ENCODE measurements around the gene GRAP. TPM values are rescaled to one million over a fixed set of nuclear protein-coding genes. Genes with fewer than 3 reads are reported as not detected.

GRAP gene
- total RNA-seq, 1 donor from 2014 or later = 2.1 TPM

DNA sequence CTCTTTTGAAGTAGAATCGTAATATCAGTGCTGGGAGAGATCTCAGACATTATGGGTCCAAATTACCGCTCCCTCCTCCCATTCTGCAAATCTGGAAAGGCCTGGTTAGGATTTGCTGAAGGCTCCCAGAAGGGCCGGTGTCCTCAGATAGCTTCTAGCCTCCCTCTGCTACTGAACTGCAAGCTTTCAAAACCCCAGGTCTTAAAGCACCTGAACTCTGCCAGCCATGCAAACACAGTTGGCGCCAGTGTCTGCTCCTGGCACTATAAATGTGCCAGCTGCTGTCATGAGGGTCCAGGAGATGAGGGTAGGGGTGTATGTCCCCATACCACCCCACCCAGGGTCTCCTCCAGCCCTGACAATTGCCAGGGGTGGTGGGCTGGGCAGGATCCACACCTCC lies 70.6 kb downstream of the GRAP start:
- no peak for DNase-seq (ENCODE audit: low read depth, low spot score)
- Mint-ChIP-seq H3K4me1 (peaks cover 5% of the 10 kb centered on the region), H3K9me3 (no peaks in the 10 kb centered on the region), H3K27me3 (ENCODE audit: low read depth) (no peaks in the 10 kb centered on the region), H3K27ac (ENCODE audit: unreplicated experiment) (no peak overlapping the region), H3K36me3 (ENCODE audit: low read depth) (no peaks in the 10 kb centered on the region), H3K4me3 (no peak overlapping the region)
- TF ChIP-seq, protein P1, sequence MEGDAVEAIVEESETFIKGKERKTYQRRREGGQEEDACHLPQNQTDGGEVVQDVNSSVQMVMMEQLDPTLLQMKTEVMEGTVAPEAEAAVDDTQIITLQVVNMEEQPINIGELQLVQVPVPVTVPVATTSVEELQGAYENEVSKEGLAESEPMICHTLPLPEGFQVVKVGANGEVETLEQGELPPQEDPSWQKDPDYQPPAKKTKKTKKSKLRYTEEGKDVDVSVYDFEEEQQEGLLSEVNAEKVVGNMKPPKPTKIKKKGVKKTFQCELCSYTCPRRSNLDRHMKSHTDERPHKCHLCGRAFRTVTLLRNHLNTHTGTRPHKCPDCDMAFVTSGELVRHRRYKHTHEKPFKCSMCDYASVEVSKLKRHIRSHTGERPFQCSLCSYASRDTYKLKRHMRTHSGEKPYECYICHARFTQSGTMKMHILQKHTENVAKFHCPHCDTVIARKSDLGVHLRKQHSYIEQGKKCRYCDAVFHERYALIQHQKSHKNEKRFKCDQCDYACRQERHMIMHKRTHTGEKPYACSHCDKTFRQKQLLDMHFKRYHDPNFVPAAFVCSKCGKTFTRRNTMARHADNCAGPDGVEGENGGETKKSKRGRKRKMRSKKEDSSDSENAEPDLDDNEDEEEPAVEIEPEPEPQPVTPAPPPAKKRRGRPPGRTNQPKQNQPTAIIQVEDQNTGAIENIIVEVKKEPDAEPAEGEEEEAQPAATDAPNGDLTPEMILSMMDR (conservative IDR thresholded peaks at IDR 0.05) = no peak

DNA sequence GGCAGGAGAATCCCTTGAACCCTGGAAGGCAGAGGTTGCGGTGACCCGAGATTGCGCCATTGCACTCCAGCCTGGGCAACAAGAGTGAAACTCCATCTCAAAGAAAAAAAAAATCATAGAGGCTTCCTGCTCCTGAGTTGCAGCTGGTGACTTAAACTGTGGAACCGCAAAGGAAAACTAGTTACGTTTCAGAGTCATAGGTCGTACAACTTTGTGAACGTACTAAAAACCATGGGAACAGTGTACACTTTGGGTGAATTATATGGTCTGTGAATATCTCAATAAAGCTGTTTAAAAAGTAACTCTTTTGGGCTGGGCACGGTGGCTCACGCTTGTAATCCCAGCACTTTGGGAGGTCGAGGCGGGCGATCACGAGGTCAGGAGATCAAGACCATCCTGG lies 71.2 kb downstream of the GRAP start:
- no peak overlapping the region for H3K27ac Mint-ChIP-seq (ENCODE audit: unreplicated experiment)
- TF ChIP-seq, protein P1 (conservative IDR thresholded peaks at IDR 0.05) = no peak
- no peaks in the 10 kb centered on the region for H3K36me3 Mint-ChIP-seq (ENCODE audit: low read depth)
- no peaks in the 10 kb centered on the region for H3K27me3 Mint-ChIP-seq (ENCODE audit: low read depth)
- no peaks in the 10 kb centered on the region for H3K9me3 Mint-ChIP-seq
- no peak for DNase-seq (ENCODE audit: low read depth, low spot score)
- no peaks in the 10 kb centered on the region for H3K4me1 Mint-ChIP-seq
- no peak overlapping the region for H3K4me3 Mint-ChIP-seq

DNA sequence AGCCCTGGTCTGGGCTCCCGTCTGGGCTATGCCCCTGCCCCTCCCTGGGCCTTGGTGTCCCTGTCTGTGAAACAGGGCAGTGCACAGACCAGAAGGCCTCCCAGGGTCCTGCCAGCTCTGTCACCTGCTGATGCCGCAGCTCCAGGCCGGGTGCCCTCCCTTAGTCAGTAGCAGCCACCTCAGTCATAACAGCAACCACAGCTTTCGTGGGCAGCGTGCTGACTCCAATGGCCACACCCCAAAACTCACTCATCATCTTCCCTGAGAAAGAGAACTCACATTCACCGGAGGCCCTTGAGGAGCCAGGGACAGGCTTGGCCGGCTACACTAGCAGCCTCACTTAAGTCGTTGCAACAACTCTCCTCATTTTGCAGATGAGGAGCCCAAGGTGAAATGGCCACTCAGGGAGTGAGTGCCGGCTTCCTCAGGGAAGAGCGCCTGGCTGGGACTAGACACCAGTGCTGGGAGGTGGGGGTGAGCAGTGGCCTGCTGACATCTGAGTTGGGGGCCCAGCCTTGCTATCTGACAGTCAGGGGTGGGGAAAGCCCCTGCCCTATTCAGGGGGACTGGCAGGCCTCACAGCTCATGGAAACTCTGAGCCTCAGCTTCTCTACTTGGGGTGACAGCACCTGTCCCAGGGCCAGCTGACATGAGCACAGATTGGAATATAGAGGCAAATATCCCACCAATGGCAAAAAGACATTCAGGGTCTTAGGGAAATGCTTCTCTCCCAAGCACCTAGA lies 72.2 kb downstream of the GRAP start:
- DNase-seq (ENCODE audit: low read depth, low spot score) = no peak
- no peaks in the 10 kb centered on the region for H3K4me1 Mint-ChIP-seq
- no peaks in the 10 kb centered on the region for H3K27me3 Mint-ChIP-seq (ENCODE audit: low read depth)
- H3K9me3 Mint-ChIP-seq = no peaks in the 10 kb centered on the region
- H3K36me3 Mint-ChIP-seq (ENCODE audit: low read depth) = no peaks in the 10 kb centered on the region
- TF ChIP-seq, protein P1 (conservative IDR thresholded peaks at IDR 0.05) = no peak
- H3K27ac Mint-ChIP-seq (ENCODE audit: unreplicated experiment) = no peak overlapping the region
- no peak overlapping the region for H3K4me3 Mint-ChIP-seq

DNA sequence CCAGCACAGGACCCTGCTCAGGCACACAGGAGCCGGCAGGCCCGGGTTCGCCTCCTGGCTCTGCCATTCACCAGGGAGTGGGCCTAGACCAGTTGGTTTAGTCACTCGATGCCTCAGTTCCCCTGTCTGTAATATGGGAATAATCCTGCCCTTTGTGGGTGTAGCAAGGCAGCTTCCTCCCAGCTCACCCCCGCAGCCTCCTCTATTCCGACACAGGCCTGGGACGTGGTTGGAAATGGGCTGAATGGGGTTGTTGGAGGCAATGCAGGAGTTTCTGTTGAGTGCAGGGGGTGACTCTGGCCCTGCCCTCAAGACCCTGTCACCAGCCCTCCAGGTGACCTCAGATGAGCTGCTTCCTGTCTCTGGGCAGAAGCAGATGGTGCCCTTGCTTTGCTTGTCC lies 75.0 kb downstream of the GRAP start:
- DNase-seq (ENCODE audit: low read depth, low spot score) = no peak
- Mint-ChIP-seq H3K4me3 (no peak overlapping the region), H3K36me3 (ENCODE audit: low read depth) (no peaks in the 10 kb centered on the region), H3K27me3 (ENCODE audit: low read depth) (no peaks in the 10 kb centered on the region), H3K4me1 (peaks cover 7% of the 10 kb centered on the region), H3K9me3 (no peaks in the 10 kb centered on the region), H3K27ac (ENCODE audit: unreplicated experiment) (no peak overlapping the region)
- TF ChIP-seq, protein P1 (conservative IDR thresholded peaks at IDR 0.05) = no peak

Other genes starting within 250 kb of the GRAP start
- gene PRPSAP2, start 188.8 kb downstream of the GRAP start, total RNA-seq = 71.8 and 72.4 TPM in 2 replicates
- not detected in 2 replicates for gene SLC5A10, start 94.8 kb downstream of the GRAP start, total RNA-seq
- gene FAM83G, start 42.2 kb downstream of the GRAP start, total RNA-seq = 1.3 and 1.8 TPM in 2 replicates
- gene GRAPL, start 80.6 kb upstream of the GRAP start, total RNA-seq = 1.2 and 1.8 TPM in 2 replicates
- gene EPN2, start 190.4 kb upstream of the GRAP start, total RNA-seq = 45.5 and 47.3 TPM in 2 replicates